GM10847 (cell line): ENCODE measurements around the gene NRL.

Experiments used
- POLR2A ChIP-seq: IDR thresholded peaks from 2 replicates; pipeline ENCODE4 v1.6.1; 2011; ENCODE audit not compliant: insufficient read length; ENCODE audit errors: extremely low read depth

The NRL gene

DNA sequence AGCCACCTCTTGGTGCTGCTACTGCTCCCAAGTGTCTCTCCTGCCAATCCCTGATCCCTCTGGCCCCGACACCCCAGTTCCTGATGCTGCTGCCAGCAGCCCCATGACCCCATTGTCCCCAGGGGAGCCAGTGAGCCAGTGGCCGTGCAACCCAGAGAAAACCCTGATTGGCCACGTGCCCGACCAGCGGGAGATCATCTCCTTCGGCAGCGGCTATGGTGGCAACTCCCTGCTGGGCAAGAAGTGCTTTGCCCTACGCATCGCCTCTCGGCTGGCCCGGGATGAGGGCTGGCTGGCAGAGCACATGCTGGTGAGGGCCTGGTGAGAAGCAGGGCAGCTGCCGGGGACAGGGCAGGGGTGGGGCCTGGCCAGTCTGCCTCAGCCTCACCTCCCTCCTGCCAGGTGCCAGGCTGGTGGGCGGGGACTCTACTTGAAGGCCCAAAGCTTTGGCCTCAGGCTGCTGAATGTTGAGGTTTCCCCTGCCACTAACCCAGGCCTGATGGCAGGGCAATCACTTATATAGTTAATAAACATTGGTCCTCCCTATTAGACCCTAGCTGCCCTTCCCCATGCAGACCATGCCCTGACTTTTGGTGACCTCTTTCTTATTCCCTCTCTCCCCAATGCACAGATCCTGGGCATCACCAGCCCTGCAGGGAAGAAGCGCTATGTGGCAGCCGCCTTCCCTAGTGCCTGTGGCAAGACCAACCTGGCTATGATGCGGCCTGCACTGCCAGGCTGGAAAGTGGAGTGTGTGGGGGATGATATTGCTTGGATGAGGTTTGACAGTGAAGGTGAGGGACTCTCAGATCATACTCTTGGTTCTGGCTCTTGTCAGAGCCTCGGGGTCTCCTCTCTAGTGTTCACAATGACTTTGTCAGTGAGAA, 15.6 kb downstream of the NRL start:
- no peak for TF ChIP-seq POLR2A

DNA sequence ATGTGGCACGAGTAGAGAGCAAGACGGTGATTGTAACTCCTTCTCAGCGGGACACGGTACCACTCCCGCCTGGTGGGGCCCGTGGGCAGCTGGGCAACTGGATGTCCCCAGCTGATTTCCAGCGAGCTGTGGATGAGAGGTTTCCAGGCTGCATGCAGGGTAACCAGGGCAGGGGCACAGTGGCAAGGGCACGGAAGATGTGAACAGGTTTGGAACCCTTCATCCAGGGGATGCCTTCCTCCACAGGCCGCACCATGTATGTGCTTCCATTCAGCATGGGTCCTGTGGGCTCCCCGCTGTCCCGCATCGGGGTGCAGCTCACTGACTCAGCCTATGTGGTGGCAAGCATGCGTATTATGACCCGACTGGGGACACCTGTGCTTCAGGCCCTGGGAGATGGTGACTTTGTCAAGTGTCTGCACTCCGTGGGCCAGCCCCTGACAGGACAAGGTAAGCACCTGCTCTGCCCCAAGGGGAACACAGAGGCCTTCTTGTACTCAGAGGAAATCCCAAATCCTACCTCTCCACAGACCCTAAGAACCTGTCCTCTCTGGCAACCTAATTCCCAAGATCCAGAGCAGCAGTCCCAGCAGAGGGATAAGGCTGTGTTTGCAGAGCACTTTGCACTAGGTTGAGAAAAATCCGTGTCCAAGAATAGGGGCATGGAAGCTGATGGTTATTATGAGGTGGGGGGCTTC, 16.4 kb downstream of the NRL start:
- no peak for TF ChIP-seq POLR2A

DNA sequence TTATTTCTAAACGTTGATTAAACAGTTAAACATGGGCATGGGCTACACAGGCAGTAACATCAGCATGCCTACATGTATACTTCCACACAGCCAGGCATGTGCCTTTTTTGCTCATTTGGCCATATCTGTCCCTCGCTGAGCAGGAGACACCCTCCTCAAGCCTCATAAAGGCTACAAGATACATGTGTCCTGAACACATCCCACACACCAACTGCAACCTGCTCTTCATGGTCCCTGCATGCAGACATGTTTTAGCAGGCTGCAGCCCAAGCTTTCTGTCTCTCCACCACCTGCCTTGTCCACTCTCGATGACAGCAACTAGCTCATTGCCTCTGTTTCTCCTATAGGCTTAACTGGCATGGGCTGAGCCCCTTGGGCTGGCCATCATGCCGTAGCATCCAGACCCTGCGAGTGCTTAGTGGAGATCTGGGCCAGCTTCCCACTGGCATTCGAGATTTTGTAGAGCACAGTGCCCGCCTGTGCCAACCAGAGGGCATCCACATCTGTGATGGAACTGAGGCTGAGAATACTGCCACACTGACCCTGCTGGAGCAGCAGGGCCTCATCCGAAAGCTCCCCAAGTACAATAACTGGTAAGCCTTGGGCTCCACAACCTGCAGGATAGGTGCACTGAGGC, 18.1 kb downstream of the NRL start:
- no peak for TF ChIP-seq POLR2A

DNA sequence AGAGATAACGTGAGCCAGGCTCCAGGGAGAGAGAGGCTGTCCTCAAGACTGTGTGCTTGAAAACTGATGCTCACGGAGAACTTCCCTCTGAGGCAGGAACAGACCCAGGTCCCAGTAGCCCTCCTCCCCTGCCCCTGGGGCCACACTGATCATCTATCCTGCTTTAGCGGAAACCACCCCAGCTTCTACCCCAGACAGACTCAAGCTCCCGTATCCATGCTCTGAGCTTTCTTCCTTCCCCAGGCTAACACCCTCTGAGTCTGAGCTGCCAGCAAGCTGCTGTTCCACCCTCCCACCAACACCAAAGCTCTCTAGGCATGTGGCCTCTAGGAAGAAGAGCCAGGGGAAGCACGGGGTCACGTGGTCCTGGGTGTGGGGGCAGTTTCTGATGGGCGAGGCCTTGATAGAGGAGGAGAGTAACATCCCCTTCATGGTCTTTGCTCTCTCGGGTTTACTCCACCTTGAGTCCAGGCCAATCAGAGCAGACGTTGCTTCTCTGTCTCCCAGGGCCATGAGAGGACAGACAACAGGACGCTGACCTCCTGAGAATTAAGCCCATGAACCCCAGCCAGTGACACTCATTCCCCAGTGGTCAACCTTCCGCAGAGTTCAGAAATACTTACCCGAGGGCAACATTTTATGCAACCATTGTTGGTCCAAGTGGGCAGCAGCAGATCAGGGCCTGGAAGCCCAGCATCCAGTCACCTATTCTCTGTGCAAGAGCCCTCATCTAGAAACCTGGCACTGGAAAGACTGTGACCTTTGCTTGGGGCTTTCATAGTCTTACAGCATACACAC, 19.3 kb downstream of the NRL start:
- TF ChIP-seq POLR2A: peak; percentile 92

DNA sequence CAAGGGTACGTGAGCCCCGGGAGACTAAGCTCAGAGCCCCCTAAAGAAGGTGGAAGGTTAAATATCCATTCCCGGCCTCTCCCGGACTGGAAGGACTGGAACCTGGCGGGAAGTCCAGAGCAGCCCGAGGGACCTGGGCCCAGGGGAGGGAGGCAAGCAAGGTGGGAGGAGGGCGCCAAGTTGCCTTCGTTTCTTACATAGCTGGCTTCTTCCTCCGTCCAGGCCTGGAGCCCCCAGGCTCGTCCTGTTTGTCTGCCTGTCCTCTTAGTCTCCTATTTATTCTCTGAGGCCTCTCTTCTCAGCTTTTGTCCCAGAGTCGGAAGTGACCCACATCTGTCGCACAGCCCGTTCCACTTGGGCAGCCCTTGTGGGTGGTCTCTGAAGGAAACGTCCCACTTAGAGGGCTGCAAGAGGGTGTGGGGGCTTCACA, 19.9 kb downstream of the NRL start:
- no peak for TF ChIP-seq POLR2A

DNA sequence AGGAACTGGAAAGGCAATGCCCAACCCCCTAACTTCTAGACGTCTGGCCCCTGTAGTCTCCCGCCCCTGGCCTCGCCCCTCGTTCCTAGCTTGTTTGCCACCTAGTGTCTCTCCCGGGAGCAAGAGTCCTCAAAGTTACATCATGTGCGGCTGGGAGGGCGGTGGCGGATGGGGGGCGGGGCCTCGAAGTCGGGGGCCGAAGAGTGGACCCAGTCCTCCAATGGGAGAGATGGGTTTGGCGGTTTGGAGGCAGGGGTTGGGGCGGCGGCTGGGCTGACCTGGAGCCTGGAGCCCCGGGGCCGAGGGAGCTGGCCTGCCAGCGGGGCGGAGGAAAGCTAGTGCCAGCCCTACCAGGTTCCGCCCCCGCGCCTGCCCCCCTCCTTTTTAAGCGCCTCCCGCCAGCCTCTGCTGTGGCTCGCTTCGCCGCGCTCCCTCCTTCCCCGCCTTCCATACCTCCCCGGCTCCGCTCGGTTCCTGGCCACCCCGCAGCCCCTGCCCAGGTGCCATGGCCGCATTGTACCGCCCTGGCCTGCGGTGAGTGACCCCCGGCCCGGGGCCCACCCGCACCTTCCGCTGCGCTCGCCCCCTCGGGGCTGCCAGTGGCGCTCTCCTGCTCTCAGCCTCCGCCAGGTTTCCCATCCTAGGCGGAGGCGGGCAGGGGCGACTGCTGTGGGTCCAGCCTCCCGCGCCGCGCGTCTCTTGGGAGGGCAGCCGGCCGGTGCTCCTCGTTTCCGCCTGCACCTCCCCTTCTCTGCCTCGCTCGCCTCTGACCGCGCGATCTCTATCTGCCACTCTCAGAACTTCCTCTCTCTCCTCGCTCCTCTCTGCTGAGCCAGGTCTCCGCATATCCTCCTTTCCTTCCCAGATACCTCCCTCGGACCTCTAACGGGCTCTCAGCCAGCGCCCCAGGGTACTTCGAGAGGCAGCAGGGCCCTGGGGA, 20.6 kb downstream of the NRL start, which contains the start of gene PCK2:
Gene PCK2 (plus strand): TSS at position 411 of the 940 bp plus-strand sequence. CDS start 95 bp downstream, at position 506.
- TF ChIP-seq POLR2A: peak; percentile 97

DNA sequence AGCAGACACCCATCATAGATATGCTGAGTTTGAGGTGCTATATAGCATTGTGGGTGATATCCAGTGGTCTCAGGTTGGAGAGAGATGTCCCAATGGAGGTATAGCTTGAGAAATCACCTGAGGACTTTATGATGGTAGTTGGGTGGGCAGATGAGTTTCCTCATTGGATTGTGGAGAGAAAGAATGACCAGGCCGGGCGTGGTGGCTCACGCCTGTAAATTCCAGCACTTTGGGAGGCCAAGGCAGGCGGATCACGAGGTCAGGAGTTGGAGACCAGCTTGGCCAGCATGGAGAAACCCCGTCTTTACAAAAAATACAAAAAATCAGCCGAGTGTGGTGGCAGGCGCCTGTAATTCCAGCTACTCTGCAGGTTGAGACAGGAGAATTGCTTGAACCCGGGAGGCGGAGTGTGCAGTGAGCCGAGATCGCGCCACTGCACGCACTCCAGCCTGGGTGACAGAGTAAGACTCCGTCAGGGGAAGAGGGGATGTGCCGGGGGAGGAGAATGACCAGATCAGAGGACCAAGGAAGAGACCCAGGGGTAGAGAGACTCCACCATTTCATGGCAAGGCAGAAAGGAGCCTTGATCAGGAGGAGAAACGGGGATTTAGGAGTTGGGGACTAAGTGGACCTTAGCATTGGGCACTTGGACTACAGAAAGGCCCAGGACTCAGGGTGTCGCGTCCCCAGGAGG, 21.4 kb downstream of the NRL start:
- TF ChIP-seq POLR2A: no peak

DNA sequence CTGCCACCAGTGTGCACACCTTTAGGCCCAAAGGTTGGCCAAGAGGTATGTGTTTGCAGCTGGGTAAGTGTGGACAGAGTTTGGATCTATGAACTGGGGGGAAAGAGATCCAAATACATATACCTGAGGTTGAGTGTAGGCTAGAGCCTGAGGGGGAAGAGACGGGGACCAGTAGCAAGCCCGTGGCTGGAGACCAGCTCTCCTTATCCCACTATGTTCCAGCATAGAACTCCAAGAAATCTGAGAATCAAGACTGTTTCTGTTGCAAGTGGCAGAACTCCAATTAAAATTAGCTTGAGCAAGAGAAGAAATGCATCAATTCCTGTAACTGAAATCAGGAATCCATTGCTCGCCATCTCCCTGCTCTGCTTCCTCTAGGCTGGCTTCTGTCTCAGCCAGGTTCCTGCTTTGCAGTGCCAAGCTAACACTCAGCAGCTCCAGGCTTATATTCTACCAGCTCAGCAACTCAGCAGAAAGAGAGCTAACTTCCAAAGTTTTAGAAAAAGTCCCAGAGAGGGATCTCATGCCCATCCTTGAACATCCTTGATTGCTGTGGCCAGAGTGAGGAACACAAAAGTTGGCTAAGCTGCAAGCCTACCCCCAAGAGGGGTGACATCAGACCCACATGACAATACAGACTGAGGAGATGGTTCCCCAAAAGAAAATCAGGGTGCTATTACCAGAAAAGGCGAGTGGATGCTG, 22.1 kb downstream of the NRL start:
- TF ChIP-seq POLR2A: no peak

DNA sequence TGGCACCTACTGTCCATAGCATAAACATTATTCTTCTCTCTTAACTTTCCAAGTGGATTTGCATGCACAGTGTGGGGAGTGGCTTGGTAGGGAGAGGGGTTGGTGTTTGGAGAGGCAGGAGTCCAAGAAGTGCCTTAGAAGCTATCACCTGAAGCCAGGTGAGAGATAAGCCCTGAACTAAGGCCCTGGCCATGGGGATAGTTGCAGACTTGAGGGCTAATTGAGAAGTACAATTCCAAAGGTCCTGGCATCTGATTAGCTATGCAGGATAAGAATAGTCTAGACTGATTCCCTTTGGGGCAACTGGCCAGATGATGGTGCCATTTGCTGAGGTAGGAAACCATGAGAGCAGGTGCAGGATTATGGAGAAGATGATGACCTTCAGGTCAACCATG, 22.6 kb downstream of the NRL start:
- TF ChIP-seq POLR2A: no peak

DNA sequence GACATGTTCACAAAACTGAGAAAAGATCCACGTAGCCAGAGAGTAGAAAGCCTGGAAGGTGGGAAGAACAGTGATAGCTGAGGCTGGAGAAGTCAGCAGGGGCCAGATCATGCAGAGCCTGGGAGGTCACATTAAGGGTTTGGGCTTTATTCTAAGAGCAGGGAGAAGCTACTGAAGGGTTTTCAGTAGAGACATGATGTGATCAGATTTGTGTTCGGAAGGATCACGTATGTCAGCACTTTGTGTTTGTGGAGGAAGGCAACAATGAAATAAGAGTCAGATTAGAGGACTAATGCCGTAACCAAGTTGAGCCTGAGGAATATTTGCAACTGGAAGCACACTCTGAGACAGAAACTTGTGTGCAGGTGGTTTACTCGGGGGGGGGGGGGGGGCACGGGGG, 24.9 kb downstream of the NRL start:
- TF ChIP-seq POLR2A: no peak

DNA sequence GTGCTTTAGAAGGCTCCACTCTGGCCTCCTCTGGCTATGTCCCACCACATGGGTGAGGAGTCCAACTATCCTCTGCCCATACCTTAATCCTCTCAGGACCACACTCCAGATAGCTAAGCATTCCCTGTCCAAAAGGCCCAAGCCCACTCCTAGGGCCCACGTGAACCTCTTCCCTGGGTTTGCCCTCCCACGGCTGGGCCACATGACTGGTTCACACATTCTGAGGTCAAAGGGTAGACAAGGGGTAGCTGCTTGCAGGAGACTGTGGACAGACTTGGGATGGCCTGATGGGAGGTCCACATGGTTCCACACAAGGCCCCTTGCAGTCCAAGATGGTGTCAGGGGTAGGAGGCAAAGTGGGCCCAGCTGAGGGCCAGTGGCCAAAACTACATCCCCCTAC, 26.7 kb downstream of the NRL start:
- no peak for TF ChIP-seq POLR2A

DNA sequence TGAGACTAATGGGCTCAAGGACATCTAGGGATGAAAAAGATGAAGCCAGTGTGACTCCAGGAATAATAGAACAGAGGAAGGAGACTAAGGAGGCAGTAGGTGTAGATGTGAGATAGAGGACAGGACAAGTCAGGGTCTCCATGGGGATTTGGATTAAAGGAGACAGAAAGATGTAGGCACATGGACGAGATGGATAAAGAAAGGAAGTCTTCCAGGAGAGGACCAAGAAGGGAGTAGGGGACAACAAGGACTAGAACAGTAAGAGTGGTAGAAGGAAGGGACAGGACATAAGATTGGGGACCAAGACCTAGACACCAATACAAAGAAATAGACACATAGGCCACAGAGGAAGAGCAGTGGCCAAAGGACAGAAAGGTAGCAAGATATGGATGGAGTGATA, 27.7 kb downstream of the NRL start:
- no peak for TF ChIP-seq POLR2A
